Adipocyte (in vitro differentiated cells): ENCODE measurements around the gene APPL1.

ENCODE experiments used
- DNase-seq: peaks from one replicate; pipeline ENCODE4 v3.0.0-alpha.2; 2015; ENCODE audit warnings: low read depth
- H3K27me3 ChIP-seq: replicated peaks from 2 replicates; pipeline ENCODE4 v1.7.0; 2013; ENCODE audit warnings: mild to moderate bottlenecking, low read length, moderate library complexity; ENCODE audit not compliant: control insufficient read depth, insufficient read depth
- H3K36me3 ChIP-seq: 2 replicates; pipeline ENCODE4 v1.7.0; 2013; ENCODE audit warnings: low read length, mild to moderate bottlenecking, moderate library complexity; ENCODE audit not compliant: control insufficient read depth, insufficient read depth, severe bottlenecking
- H3K4me1 ChIP-seq: 2 replicates; pipeline ENCODE4 v1.7.0; 2013; ENCODE audit warnings: mild to moderate bottlenecking, low read length, moderate library complexity; ENCODE audit not compliant: control insufficient read depth, insufficient read depth
- H3K4me3 ChIP-seq: 2 replicates; pipeline ENCODE4 v1.7.0; 2013; ENCODE audit warnings: mild to moderate bottlenecking, low read length, moderate library complexity
- H3K9ac ChIP-seq: 2 replicates; pipeline ENCODE4 v1.7.0; 2013; ENCODE audit warnings: mild to moderate bottlenecking, low read length, moderate library complexity
- H3K9me3 ChIP-seq: 2 replicates; pipeline ENCODE4 v1.7.0; 2013; ENCODE audit warnings: mild to moderate bottlenecking, low read length, moderate library complexity; ENCODE audit not compliant: control insufficient read depth

Gene APPL1, protein sequence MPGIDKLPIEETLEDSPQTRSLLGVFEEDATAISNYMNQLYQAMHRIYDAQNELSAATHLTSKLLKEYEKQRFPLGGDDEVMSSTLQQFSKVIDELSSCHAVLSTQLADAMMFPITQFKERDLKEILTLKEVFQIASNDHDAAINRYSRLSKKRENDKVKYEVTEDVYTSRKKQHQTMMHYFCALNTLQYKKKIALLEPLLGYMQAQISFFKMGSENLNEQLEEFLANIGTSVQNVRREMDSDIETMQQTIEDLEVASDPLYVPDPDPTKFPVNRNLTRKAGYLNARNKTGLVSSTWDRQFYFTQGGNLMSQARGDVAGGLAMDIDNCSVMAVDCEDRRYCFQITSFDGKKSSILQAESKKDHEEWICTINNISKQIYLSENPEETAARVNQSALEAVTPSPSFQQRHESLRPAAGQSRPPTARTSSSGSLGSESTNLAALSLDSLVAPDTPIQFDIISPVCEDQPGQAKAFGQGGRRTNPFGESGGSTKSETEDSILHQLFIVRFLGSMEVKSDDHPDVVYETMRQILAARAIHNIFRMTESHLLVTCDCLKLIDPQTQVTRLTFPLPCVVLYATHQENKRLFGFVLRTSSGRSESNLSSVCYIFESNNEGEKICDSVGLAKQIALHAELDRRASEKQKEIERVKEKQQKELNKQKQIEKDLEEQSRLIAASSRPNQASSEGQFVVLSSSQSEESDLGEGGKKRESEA

DNA sequence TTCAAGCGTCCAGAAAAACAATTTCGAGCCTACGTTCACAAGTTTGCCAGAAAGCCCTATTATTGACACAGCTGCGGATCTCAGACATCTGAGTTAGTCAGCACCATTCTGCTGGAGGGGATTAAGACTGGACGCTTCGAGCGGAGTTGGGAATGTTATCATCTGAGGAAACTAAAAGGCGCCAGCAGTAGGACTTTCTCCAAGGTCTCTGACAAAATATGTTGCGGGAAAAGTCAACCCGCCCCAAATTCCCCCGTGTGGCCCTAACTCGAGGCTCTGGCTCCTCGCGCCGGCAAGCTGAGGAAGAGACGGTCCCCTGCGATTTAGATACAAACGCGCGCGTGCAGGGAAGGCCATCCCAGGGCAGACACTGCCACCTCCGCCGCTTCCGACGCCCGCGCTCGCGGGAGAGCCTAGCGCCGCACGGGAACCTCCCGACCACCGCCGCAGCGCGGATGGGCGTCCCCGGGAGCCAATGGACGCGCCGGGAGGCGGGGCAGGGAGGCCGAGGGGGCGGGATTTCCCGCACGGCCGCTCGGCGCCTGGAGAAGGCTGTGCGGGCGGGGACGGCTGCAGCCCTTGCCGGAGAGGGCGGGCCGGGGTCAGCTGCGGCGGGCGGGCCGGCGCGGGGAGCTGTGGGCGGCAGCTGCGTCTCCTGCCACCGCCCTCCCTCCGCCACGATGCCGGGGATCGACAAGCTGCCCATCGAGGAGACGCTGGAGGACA lies at the start of gene APPL1:
APPL1 (plus strand) TSS at position 526 of the 726 bp plus-strand sequence; CDS start at position 681, 155 bp downstream.
- Histone ChIP-seq H3K9ac (peak within 1 kb of the TSS; percentile 87), H3K27me3 (no peaks in the 10 kb centered on the region), H3K36me3 (no peaks in the 10 kb centered on the region), H3K4me3 (peak within 1 kb of the TSS; percentile 97), H3K9me3 (no peaks in the 10 kb centered on the region), H3K4me1 (peaks cover 29% of the 10 kb centered on the region)
- DNase-seq: peak; percentile 98

GRCh38 chr3:57179580-57180410 lies 47.7 kb upstream of the APPL1 start:
- DNase-seq: peak; percentile 62
- Histone ChIP-seq H3K9ac (no peak overlapping the region), H3K4me1 (peaks cover 4% of the 10 kb centered on the region), H3K27me3 (peaks cover 12% of the 10 kb centered on the region), H3K4me3 (no peak overlapping the region), H3K9me3 (no peaks in the 10 kb centered on the region), H3K36me3 (no peaks in the 10 kb centered on the region)

DNA sequence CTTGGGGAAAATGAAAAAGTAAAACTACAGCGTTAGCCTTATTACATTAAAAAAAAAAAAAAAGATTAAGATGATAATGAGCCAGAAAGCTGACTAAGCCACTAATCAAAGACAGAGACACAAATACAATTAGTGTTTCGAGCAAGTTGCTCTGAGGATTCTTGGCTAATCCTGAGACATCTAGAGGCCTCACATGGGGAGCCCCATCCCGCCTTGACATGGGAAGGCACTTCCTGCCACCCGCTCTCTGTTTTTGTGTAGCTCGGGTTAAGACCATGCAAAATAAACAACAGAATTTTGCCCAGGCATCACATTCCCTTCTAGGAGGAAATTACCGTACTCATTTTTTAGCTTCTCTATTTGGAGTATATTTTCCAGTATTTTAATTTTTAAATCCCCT lies 43.0 kb upstream of the APPL1 start:
- H3K27me3 ChIP-seq: no peaks in the 10 kb centered on the region
- H3K9me3 ChIP-seq: no peaks in the 10 kb centered on the region
- no peaks in the 10 kb centered on the region for H3K36me3 ChIP-seq
- DNase-seq: peak; percentile 64
- no peak overlapping the region for H3K4me3 ChIP-seq
- H3K4me1 ChIP-seq: peaks cover 14% of the 10 kb centered on the region
- no peak overlapping the region for H3K9ac ChIP-seq

DNA sequence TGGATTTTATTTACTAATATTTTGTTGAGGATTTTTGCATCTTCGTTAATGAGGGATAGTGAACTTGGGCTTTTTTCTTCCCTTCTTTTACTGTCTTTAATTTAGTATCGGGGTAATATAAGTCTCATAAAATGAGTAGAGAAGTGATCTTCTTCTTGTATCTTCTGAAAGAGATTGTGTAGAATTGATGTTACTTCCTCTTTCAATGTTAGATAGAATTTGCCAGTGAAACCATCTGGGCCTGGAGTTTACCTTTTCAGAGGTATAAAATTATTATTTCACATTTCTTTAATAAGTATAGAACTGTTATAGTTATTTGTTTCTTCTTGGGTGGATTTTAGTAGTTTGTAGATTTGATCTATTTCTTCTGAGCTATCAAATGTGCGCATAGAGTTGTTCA lies 35.5 kb upstream of the APPL1 start:
- H3K9ac ChIP-seq: no peak overlapping the region
- no peaks in the 10 kb centered on the region for H3K27me3 ChIP-seq
- H3K4me3 ChIP-seq: no peak overlapping the region
- peaks cover 10% of the 10 kb centered on the region for H3K4me1 ChIP-seq
- no peaks in the 10 kb centered on the region for H3K36me3 ChIP-seq
- no peak for DNase-seq
- no peaks in the 10 kb centered on the region for H3K9me3 ChIP-seq

DNA sequence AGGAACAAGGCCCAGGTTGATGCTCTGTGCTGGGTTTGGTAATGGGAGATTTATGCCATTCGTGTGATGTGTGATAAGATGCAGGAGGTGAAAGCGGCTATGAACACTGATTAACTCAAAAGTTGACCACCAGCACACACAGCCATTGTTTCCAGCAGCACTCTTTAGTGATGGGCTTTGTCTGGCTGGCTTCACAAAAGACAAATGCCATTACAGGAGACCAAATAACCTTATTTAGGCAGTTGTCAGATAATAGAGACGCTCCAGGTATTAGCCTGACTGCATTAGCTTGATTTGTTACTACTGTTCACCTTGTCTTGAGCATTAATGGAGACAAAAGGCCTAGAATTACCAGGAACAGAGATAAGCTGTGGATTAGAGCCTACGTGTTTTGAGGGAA lies 32.9 kb upstream of the APPL1 start:
- Histone ChIP-seq H3K9ac (no peak overlapping the region), H3K4me1 (peaks cover 3% of the 10 kb centered on the region), H3K27me3 (no peaks in the 10 kb centered on the region), H3K9me3 (no peaks in the 10 kb centered on the region), H3K36me3 (no peaks in the 10 kb centered on the region), H3K4me3 (no peak overlapping the region)
- DNase-seq: no peak

DNA sequence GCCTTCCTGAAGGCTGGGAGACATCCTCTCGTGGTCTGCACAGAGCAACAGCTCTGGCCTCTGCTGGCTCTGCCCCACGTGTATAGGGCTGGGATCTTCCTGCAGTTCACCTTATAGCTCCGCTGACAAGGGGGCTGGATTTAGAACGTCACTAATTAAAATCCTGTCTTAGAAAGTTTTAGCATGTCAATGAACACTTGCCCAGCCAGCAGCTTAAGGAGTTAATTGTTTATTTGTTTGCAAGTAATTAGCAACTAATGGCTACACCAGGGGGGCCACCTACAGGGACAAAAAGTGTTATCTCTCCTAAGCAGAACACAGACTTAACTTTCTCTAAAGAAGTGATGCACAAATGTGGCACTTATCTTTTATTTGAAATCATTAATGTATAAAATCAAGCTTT lies 27.6 kb upstream of the APPL1 start, which contains the start of gene HESX1:
HESX1 (minus strand) TSS at position 84 of the 403 bp plus-strand sequence; CDS start at position 24, 60 bp downstream.
- no peak within 1 kb of the TSS for H3K4me3 ChIP-seq
- DNase-seq: no peak
- no peaks in the 10 kb centered on the region for H3K36me3 ChIP-seq
- no peaks in the 10 kb centered on the region for H3K9me3 ChIP-seq
- peaks cover 3% of the 10 kb centered on the region for H3K4me1 ChIP-seq
- no peaks in the 10 kb centered on the region for H3K27me3 ChIP-seq
- no peak within 1 kb of the TSS for H3K9ac ChIP-seq

DNA sequence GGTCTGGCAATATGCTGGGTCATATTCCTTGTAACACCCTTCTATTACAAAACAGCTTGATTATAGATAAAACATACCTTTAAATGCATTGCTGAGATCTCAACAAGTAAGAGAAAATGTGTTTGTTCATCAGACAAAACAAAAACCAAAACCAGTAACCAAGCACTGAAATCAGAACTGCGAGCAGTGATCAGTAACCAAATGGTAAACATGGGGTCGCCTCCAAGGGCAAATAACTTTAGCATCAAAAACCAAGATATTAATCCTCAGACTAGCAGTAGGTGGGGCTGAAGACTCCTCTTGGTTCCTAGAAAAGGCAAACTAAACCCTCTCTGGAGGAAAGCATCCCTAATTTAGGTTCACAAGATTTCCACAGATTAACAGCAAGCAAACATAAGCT lies 21.1 kb upstream of the APPL1 start:
- H3K9ac ChIP-seq: no peak overlapping the region
- H3K36me3 ChIP-seq: no peaks in the 10 kb centered on the region
- no peaks in the 10 kb centered on the region for H3K9me3 ChIP-seq
- peaks cover 13% of the 10 kb centered on the region for H3K4me1 ChIP-seq
- DNase-seq: no peak
- H3K27me3 ChIP-seq: no peaks in the 10 kb centered on the region
- H3K4me3 ChIP-seq: no peak overlapping the region

GRCh38 chr3:57221883-57222282 lies 5.6 kb upstream of the APPL1 start:
- no peaks in the 10 kb centered on the region for H3K27me3 ChIP-seq
- no peak overlapping the region for H3K4me3 ChIP-seq
- DNase-seq: peak; percentile 48
- H3K9ac ChIP-seq: no peak overlapping the region
- H3K4me1 ChIP-seq: peaks cover 4% of the 10 kb centered on the region
- no peaks in the 10 kb centered on the region for H3K9me3 ChIP-seq
- no peaks in the 10 kb centered on the region for H3K36me3 ChIP-seq

GRCh38 chr3:57224856-57225255 lies 2.7 kb upstream of the APPL1 start:
- no peaks in the 10 kb centered on the region for H3K36me3 ChIP-seq
- DNase-seq: peak; percentile 10

DNA sequence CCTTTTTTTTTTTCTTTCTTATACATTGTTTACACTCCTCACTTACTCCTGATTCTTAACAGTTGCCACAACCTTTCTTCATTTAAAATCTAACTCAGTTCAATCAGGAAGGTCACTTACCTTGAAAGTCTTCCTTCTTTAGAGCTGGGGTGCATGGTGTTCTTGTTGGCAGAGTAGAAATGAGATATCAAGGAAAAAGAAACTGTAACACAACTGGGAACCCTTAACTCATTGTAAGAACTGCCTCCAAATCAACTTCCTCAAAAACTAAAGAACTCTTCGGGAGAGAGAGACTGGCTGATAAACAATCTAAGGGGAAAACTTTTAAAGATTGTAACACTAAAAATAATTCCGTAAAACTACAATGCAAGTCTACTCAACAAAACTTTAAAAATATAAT lies 1.4 kb upstream of the APPL1 start:
- no peaks in the 10 kb centered on the region for H3K9me3 ChIP-seq
- H3K4me1 ChIP-seq: peaks cover 29% of the 10 kb centered on the region
- DNase-seq: no peak
- H3K27me3 ChIP-seq: no peaks in the 10 kb centered on the region
- no peak overlapping the region for H3K9ac ChIP-seq
- no peaks in the 10 kb centered on the region for H3K36me3 ChIP-seq
- H3K4me3 ChIP-seq: no peak overlapping the region

More at GRCh38 chr3:57224856-57225255, 2.7 kb upstream of the APPL1 start:
- Histone ChIP-seq H3K4me3 (no peak overlapping the region), H3K4me1 (peaks cover 21% of the 10 kb centered on the region), H3K9ac (no peak overlapping the region), H3K9me3 (no peaks in the 10 kb centered on the region), H3K27me3 (no peaks in the 10 kb centered on the region)
